Muscle of arm (tissue), 12 donors: ENCODE data around the gene CCM2L. TPM values are rescaled to one million over a fixed set of nuclear protein-coding genes. Genes with fewer than 3 reads are reported as not detected.

Experiments
- polyA plus RNA-seq, 12 donors: library from polyadenylated mRNA; unstranded; fragments of 120-200 nt; gene quantifications; one replicate each; pipeline ENCODE4 v1.2.1, GENCODE V29; 2013; ENCODE audit not compliant: insufficient read length in 12 of 12

The CCM2L gene
- polyA plus RNA-seq, 12 donors = 4.2 to 12.7 (median 5.2) TPM; not detected in 1

Other genes with a start within 250 kb of the CCM2L start
- gene MYLK2, start 191.1 kb upstream of the CCM2L start, polyA plus RNA-seq = 10 to 100 TPM in 11 of 12 donors, not detected in 1; 14.1 to 79.5 (median 48.4) TPM
- 10 to 100 TPM in 1 of 12 donors, 1 to 10 TPM in 10, not detected in 1; 3.9 to 10.5 (median 4.7) TPM for gene FOXS1, start 164.8 kb upstream of the CCM2L start, polyA plus RNA-seq
- gene DUSP15, start 139.9 kb upstream of the CCM2L start, polyA plus RNA-seq = 1 to 10 TPM in 10 of 12 donors, not detected in 2; 1.1 to 6.1 (median 1.8) TPM
- gene TTLL9, start 139.8 kb upstream of the CCM2L start, polyA plus RNA-seq = under 1 TPM in 7 of 12 donors, not detected in 5; 0.18 to 0.47 (median 0.38) TPM
- 10 to 100 TPM in 10 of 12 donors, 1 to 10 TPM in 1, not detected in 1; 8.9 to 35.8 (median 15.8) TPM for gene PDRG1, start 58.4 kb upstream of the CCM2L start, polyA plus RNA-seq
- 1 to 10 TPM in 1 of 12 donors, under 1 TPM in 10, not detected in 1; 0.03 to 1.3 (median 0.12) TPM for gene XKR7, start 42.3 kb upstream of the CCM2L start, polyA plus RNA-seq
- 1 to 10 TPM in 11 of 12 donors, not detected in 1; 2.9 to 9.2 (median 3.8) TPM for gene HCK, start 41.8 kb downstream of the CCM2L start, polyA plus RNA-seq
- 10 to 100 TPM in 11 of 12 donors, not detected in 1; 37.7 to 58.7 (median 44.8) TPM for gene TM9SF4, start 99.3 kb downstream of the CCM2L start, polyA plus RNA-seq
- 10 to 100 TPM in 11 of 12 donors, not detected in 1; 10.0 to 37.1 (median 13.4) TPM for gene PLAGL2, start 197.3 kb downstream of the CCM2L start, polyA plus RNA-seq
- gene POFUT1, start 197.4 kb downstream of the CCM2L start, polyA plus RNA-seq = 10 to 100 TPM in 11 of 12 donors, not detected in 1; 27.3 to 37.7 (median 30.9) TPM